Stimulated activated memory B cell treated with anti-CD40 and anti-IgM and Interleukin-4, amounts not matched to agents 10 μg/mL and 1 μg/mL and 100 μg/mL, for 72 hours (primary cell): ENCODE measurements around the gene DIP2C.
"Not testable (repeated sequence)": the region's sequence is repeated elsewhere in the genome, so short reads cannot be mapped to it uniquely, and the experiment has no call there.

ENCODE experiments used
- ATAC-seq: fragments of 150-1000 bp; cut with Tn5 transposase; 2 replicates; pipeline ENCODE4 v1.10.0; 2021
- H3K27ac Mint-ChIP-seq: one replicate; pipeline ENCODE4 v1.8.0; 2022; ENCODE audit warnings: mild to moderate bottlenecking, mixed read lengths
- H3K27me3 Mint-ChIP-seq: one replicate; pipeline ENCODE4 v1.8.0; 2022; ENCODE audit warnings: mixed read lengths
- H3K36me3 Mint-ChIP-seq: one replicate; pipeline ENCODE4 v1.8.0; 2022; ENCODE audit warnings: mixed read lengths
- H3K4me1 Mint-ChIP-seq: one replicate; pipeline ENCODE4 v1.8.0; 2022; ENCODE audit warnings: mixed read lengths
- H3K4me3 Mint-ChIP-seq: one replicate; pipeline ENCODE4 v1.8.0; 2022; ENCODE audit warnings: mild to moderate bottlenecking, moderate library complexity, mixed read lengths
- H3K9me3 Mint-ChIP-seq: one replicate; pipeline ENCODE4 v1.8.0; 2022; ENCODE audit warnings: mixed read lengths

Gene DIP2C

GRCh38 chr10:635088-635861, 54.2 kb downstream of the DIP2C start:
- peaks cover 47% of the 10 kb centered on the region for H3K27me3 Mint-ChIP-seq
- no peaks in the 10 kb centered on the region for H3K9me3 Mint-ChIP-seq
- no peaks in the 10 kb centered on the region for H3K4me1 Mint-ChIP-seq
- no peak overlapping the region for H3K27ac Mint-ChIP-seq
- peak; percentile 53 for ATAC-seq
- H3K4me3 Mint-ChIP-seq, result no peak overlapping the region
- H3K36me3 Mint-ChIP-seq, result no peaks in the 10 kb centered on the region

DNA sequence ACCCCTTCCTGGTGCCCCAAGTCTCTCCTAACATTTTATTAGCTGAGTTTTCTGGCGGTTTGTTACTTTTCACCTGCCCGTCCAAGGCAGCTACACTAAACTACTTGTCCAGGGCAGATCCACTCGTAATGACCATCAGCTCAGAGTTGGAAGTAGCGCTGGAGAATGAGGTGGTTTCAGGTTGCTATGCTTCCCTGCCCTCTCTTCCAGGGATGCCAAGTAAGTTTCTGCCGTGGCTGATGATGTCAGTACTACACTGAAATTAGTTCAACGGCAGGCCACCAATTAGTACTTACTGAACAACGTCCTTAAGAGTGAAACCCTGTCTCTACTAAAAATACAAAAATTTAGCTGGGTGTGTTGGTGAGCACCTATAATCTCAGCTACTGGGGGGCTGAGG, 55.2 kb downstream of the DIP2C start:
- peaks cover 51% of the 10 kb centered on the region for H3K27me3 Mint-ChIP-seq
- H3K4me1 Mint-ChIP-seq, result no peaks in the 10 kb centered on the region
- no peaks in the 10 kb centered on the region for H3K36me3 Mint-ChIP-seq
- H3K9me3 Mint-ChIP-seq, result no peaks in the 10 kb centered on the region
- no peak for ATAC-seq
- H3K27ac Mint-ChIP-seq, result no peak overlapping the region
- no peak overlapping the region for H3K4me3 Mint-ChIP-seq

- Mint-ChIP-seq H3K36me3 (no peaks in the 10 kb centered on the region), H3K4me3 (no peak overlapping the region), H3K4me1 (no peaks in the 10 kb centered on the region), H3K27me3 (peaks cover 58% of the 10 kb centered on the region), H3K9me3 (no peaks in the 10 kb centered on the region), H3K27ac (no peak overlapping the region)
- ATAC-seq, result no peak
Measured at GRCh38 chr10:633279-634245, 55.9 kb downstream of the DIP2C start.

GRCh38 chr10:632807-633177, 56.7 kb downstream of the DIP2C start:
- peaks cover 62% of the 10 kb centered on the region for H3K27me3 Mint-ChIP-seq
- not testable (repeated sequence) for H3K36me3 Mint-ChIP-seq, ATAC-seq, H3K4me3 Mint-ChIP-seq, H3K4me1 Mint-ChIP-seq, H3K27ac Mint-ChIP-seq, H3K9me3 Mint-ChIP-seq

- H3K4me1 Mint-ChIP-seq, H3K4me3 Mint-ChIP-seq, H3K36me3 Mint-ChIP-seq, ATAC-seq, H3K9me3 Mint-ChIP-seq, H3K27ac Mint-ChIP-seq: not testable (repeated sequence)
- peaks cover 62% of the 10 kb centered on the region for H3K27me3 Mint-ChIP-seq
Measured at GRCh38 chr10:632155-632806, 57.2 kb downstream of the DIP2C start.

DNA sequence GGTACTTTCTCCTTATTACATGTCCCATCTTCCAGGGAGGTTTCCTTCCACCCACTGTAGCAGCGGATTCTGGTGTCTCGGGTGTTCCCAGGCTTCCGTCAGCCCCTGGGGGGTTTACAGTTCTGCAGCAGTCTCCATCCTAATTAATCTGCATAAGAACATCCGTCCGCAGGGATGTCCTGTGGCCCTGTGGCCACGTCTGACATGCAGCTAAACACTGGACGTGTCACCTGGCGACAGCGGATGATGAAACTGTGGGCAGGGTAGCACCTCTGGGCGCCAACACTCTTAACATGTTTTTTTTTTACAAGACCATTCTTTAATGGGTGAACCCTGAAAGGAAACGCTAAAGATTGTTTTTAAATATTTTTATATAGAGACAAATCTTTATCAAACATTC, 58.2 kb downstream of the DIP2C start:
- no peak for ATAC-seq
- Mint-ChIP-seq H3K9me3 (no peaks in the 10 kb centered on the region), H3K4me3 (no peak overlapping the region), H3K27me3 (peaks cover 62% of the 10 kb centered on the region), H3K4me1 (no peaks in the 10 kb centered on the region), H3K27ac (no peak overlapping the region), H3K36me3 (no peaks in the 10 kb centered on the region)

- Mint-ChIP-seq H3K4me3 (no peak overlapping the region), H3K9me3 (no peaks in the 10 kb centered on the region), H3K4me1 (no peaks in the 10 kb centered on the region), H3K36me3 (no peaks in the 10 kb centered on the region), H3K27me3 (peaks cover 64% of the 10 kb centered on the region), H3K27ac (no peak overlapping the region)
- no peak for ATAC-seq
Measured at GRCh38 chr10:630581-631073, 58.8 kb downstream of the DIP2C start.

- no peaks in the 10 kb centered on the region for H3K4me1 Mint-ChIP-seq
- ATAC-seq, result no peak
- no peak overlapping the region for H3K4me3 Mint-ChIP-seq
- no peaks in the 10 kb centered on the region for H3K9me3 Mint-ChIP-seq
- H3K36me3 Mint-ChIP-seq, result no peaks in the 10 kb centered on the region
- no peak overlapping the region for H3K27ac Mint-ChIP-seq
- H3K27me3 Mint-ChIP-seq, result peaks cover 68% of the 10 kb centered on the region
Measured at GRCh38 chr10:629186-629998, 60.1 kb downstream of the DIP2C start.

DNA sequence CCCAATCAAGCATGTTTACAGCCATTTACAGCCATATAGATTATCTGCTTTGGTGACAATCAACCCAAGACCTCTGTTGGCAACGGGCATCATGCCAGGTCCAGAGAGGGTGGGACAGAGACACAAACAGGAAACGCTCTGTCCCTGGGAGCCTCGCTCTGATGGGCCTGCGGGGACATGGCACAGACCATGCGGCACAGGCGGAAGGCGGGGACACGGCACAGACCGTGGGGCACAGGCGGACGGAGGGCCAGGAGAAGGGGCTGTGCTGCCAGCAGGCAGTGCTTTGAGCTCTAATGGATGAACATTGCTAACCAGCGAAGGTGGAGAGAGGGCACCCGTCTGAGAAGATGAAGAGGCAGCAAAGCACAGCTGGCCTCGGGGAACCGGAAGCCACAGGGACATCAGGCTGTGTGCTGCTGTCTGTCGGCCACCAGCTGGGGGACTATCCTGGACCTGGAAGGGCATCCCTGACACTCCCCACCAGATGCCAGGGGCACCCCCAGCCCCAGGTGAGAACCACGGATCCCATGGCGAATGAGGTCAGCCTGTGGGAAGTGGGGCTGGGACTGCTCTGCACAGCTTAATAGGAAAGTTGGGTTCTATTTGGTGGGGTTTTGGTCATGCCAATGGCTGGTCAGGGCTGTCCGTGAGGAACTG, 61.0 kb downstream of the DIP2C start:
- peaks cover 70% of the 10 kb centered on the region for H3K27me3 Mint-ChIP-seq
- no peaks in the 10 kb centered on the region for H3K36me3 Mint-ChIP-seq
- no peak overlapping the region for H3K27ac Mint-ChIP-seq
- no peak overlapping the region for H3K4me3 Mint-ChIP-seq
- no peaks in the 10 kb centered on the region for H3K9me3 Mint-ChIP-seq
- no peak for ATAC-seq
- no peaks in the 10 kb centered on the region for H3K4me1 Mint-ChIP-seq

- no peaks in the 10 kb centered on the region for H3K36me3 Mint-ChIP-seq
- peaks cover 82% of the 10 kb centered on the region for H3K27me3 Mint-ChIP-seq
- ATAC-seq, result no peak
- no peak overlapping the region for H3K4me3 Mint-ChIP-seq
- no peaks in the 10 kb centered on the region for H3K9me3 Mint-ChIP-seq
- no peak overlapping the region for H3K27ac Mint-ChIP-seq
- no peaks in the 10 kb centered on the region for H3K4me1 Mint-ChIP-seq
Measured at GRCh38 chr10:627032-627992, 62.2 kb downstream of the DIP2C start.

DNA sequence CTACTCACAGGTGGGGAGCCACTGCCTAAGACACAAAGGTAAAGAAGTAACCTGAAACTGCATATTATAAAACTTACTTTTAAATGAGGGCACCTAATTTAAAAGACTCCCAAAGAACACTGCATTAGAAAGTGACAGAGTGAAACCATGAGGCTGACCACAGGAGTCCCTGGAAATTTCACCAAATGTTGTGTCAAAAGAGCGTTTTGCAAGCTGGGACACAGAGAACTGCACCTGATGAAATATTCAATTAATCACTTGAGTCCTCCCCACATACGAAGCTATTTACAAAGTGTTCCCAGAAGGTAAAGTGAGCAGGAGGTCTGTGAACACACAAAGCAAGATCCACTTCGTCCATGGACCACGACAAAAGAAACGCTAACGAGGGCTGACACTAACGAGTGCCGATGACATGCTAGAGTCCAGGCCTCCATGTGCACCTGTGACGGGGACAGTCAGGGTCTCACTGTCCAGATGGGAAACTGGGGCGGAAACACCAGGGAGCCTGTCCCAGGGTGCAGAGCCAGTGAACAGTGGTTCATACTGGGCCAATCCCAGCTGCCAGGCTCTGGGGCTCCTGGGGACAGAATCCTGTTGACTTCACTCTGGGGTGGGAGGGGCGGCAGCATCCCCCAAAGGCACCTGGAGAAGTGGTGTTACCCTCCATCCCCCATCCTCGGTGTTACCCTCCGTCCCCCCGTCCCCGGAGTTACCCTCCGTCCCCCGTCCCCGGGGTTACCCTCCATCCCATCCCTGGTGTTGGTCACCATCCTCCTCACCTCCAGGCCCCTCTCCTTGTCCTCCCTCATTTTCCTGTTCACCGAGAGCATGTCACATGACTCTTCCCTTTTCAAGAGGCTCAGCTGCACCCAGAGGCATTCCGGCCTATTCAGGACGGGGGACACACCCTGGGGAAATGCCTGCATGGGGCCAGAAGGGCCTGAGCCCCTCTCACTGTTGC, 63.4 kb downstream of the DIP2C start:
- H3K9me3 Mint-ChIP-seq, result no peaks in the 10 kb centered on the region
- peaks cover 95% of the 10 kb centered on the region for H3K27me3 Mint-ChIP-seq
- H3K4me3 Mint-ChIP-seq, result no peak overlapping the region
- H3K36me3 Mint-ChIP-seq, result no peaks in the 10 kb centered on the region
- H3K4me1 Mint-ChIP-seq, result peaks cover 5% of the 10 kb centered on the region
- H3K27ac Mint-ChIP-seq, result no peak overlapping the region
- ATAC-seq, result no peak

DNA sequence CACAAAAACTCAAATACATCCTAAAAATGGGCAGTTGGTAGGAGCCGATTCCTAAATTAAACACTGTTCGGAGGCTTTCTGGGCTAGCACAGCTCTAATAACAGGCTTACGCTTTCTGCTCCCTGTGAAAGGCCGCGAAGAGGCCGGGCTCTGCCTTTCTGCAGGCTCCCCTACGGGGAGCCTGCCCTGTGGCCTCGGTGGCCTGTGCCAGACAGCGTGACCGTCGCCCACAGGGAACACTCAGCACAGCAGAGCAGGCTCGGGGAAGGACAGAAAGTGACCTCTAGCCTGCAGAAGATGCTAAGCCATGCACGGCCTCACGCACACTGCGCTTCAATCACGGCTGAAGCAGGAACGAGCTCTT, 64.2 kb downstream of the DIP2C start:
- peaks cover 12% of the 10 kb centered on the region for H3K4me1 Mint-ChIP-seq
- H3K27me3 Mint-ChIP-seq, result peaks cover 95% of the 10 kb centered on the region
- H3K27ac Mint-ChIP-seq, result no peak overlapping the region
- H3K36me3 Mint-ChIP-seq, result no peaks in the 10 kb centered on the region
- H3K9me3 Mint-ChIP-seq, result no peaks in the 10 kb centered on the region
- no peak for ATAC-seq
- H3K4me3 Mint-ChIP-seq, result no peak overlapping the region
